GM21423 (cell line): ENCODE results near the gene ZNF287.

ENCODE experiments used
- ATAC-seq: cut with Tn5 transposase; IDR thresholded peaks from one replicate; pipeline ENCODE4 v1.9.1; 2021; ENCODE audit warnings: mild to moderate bottlenecking, moderate library complexity; ENCODE audit not compliant: unreplicated experiment

Gene ZNF287

GRCh38 chr17:16517477-16517876 is 51.5 kb downstream of the ZNF287 start:
- no peak for ATAC-seq

GRCh38 chr17:16516594-16517051 is 52.4 kb downstream of the ZNF287 start:
- no peak for ATAC-seq

GRCh38 chr17:16515933-16516332 is 53.1 kb downstream of the ZNF287 start:
- no peak for ATAC-seq

GRCh38 chr17:16513873-16514272 is 55.1 kb downstream of the ZNF287 start:
- ATAC-seq = no peak

GRCh38 chr17:16512011-16512410 is 57.0 kb downstream of the ZNF287 start:
- ATAC-seq = no peak

GRCh38 chr17:16511593-16511992 is 57.4 kb downstream of the ZNF287 start:
- ATAC-seq = no peak

GRCh38 chr17:16507918-16508533 is 61.0 kb downstream of the ZNF287 start:
- no peak for ATAC-seq

- no peak for ATAC-seq
Measured at GRCh38 chr17:16506188-16506587, 62.8 kb downstream of the ZNF287 start.

- ATAC-seq = no peak
Measured at GRCh38 chr17:16504984-16505383, 64.0 kb downstream of the ZNF287 start.
